ENCODE data around the gene PRKCA. TPM values are rescaled to one million over a fixed set of nuclear protein-coding genes. Genes with fewer than 3 reads are reported as not detected.

The PRKCA gene
- total RNA-seq, 3 donors from 2014 or later: 42.3 to 77.7 (median 56.3) TPM

- intact Hi-C loops (cut with DNase I, micrococcal nuclease): no loop called here
- Histone ChIP-seq H3K9me3 (no peaks in the 10 kb centered on the region), H3K36me3 (ENCODE audit: low read depth) (no peaks in the 10 kb centered on the region), H3K4me3 (no peak overlapping the region), H3K4me1 (ENCODE audit: low read depth) (peaks cover 2% of the 10 kb centered on the region)
- ATAC-seq (peak; percentile 41), DNase-seq (no peak)
- TF ChIP-seq CTCF (IDR thresholded peaks at IDR 0.05): no peak
Measured at GRCh38 chr17:66689221-66689620, 386.8 kb downstream of the PRKCA start.

GRCh38 chr17:66690166-66690565 is 387.8 kb downstream of the PRKCA start:
- Histone ChIP-seq H3K36me3 (ENCODE audit: low read depth) (no peaks in the 10 kb centered on the region), H3K4me3 (no peak overlapping the region), H3K9me3 (no peaks in the 10 kb centered on the region), H3K4me1 (ENCODE audit: low read depth) (peaks cover 2% of the 10 kb centered on the region)
- no peak for TF ChIP-seq CTCF (IDR thresholded peaks at IDR 0.05)
- intact Hi-C loops (cut with DNase I, micrococcal nuclease): no loop called here
- ATAC-seq (peak; percentile 39), DNase-seq (no peak)

- ATAC-seq: peak; percentile 70
- no peaks in the 10 kb centered on the region for H3K36me3 ChIP-seq (ENCODE audit: low read depth)
Measured at GRCh38 chr17:66691644-66692420, 389.4 kb downstream of the PRKCA start.

GRCh38 chr17:66692421-66692690 is 389.9 kb downstream of the PRKCA start:
- intact Hi-C loops (cut with DNase I, micrococcal nuclease): no loop called here
- H3K4me1 ChIP-seq (ENCODE audit: low read depth): peaks cover 2% of the 10 kb centered on the region
- ATAC-seq (no peak), DNase-seq (no peak)
- no peaks in the 10 kb centered on the region for H3K36me3 ChIP-seq (ENCODE audit: low read depth)
- H3K4me3 ChIP-seq: no peak overlapping the region
- TF ChIP-seq CTCF (IDR thresholded peaks at IDR 0.05): no peak
- no peaks in the 10 kb centered on the region for H3K9me3 ChIP-seq

More at GRCh38 chr17:66691644-66692420, 389.4 kb downstream of the PRKCA start:
- intact Hi-C loops (cut with DNase I, micrococcal nuclease): no loop called here
- Histone ChIP-seq H3K4me3 (no peak overlapping the region), H3K4me1 (ENCODE audit: low read depth) (peaks cover 2% of the 10 kb centered on the region), H3K9me3 (no peaks in the 10 kb centered on the region)
- TF ChIP-seq CTCF (IDR thresholded peaks at IDR 0.05): no peak
- DNase-seq: peak in 1 of 3 donors; percentile 45

- Histone ChIP-seq H3K9me3 (no peaks in the 10 kb centered on the region), H3K4me1 (ENCODE audit: low read depth) (no peaks in the 10 kb centered on the region), H3K4me3 (no peak overlapping the region), H3K36me3 (ENCODE audit: low read depth) (no peaks in the 10 kb centered on the region)
- intact Hi-C loops (cut with DNase I, micrococcal nuclease): no loop called here
- ATAC-seq: no peak
- DNase-seq: peak in 1 of 3 donors; percentile 0
- TF ChIP-seq CTCF (IDR thresholded peaks at IDR 0.05): no peak
Measured at GRCh38 chr17:66695098-66695497, 392.7 kb downstream of the PRKCA start.
